Fibroblast of lung (primary cell): ENCODE measurements around the gene GRSF1. TPM values are rescaled to one million over a fixed set of nuclear protein-coding genes. Genes with fewer than 3 reads are reported as not detected.

Source experiments
- DNase-seq, 2 donors: peaks; one replicate each; pipeline versions ENCODE4 v3.0.0 to v3.0.0-alpha.2; 2010; ENCODE audit warnings: low read depth in 2 of 2
- H2AFZ ChIP-seq: 2 replicates; pipeline ENCODE4 v1.5.1; 2012; ENCODE audit warnings: low read length, control low read depth, inconsistent platforms
- H3K27ac ChIP-seq: 2 replicates; pipeline ENCODE4 v1.5.1; 2011; ENCODE audit warnings: low read length, control low read depth; ENCODE audit not compliant: insufficient read depth
- H3K27me3 ChIP-seq: 2 replicates; pipeline ENCODE4 v1.5.1; 2011; ENCODE audit warnings: mild to moderate bottlenecking, low read length; ENCODE audit not compliant: control insufficient read depth, insufficient read depth
- H3K36me3 ChIP-seq: 2 replicates; pipeline ENCODE4 v1.5.1; 2011; ENCODE audit warnings: low read length; ENCODE audit not compliant: control insufficient read depth, insufficient read depth
- H3K4me1 ChIP-seq: 2 replicates; pipeline ENCODE4 v1.5.1; 2011; ENCODE audit warnings: low read length; ENCODE audit not compliant: control insufficient read depth, insufficient read depth; ENCODE audit errors: extremely low read depth
- H3K4me2 ChIP-seq: 2 replicates; pipeline ENCODE4 v1.5.1; 2011; ENCODE audit warnings: low read length, control low read depth; ENCODE audit not compliant: insufficient read depth; ENCODE audit errors: extremely low read depth
- H3K4me3 ChIP-seq, 4 experiments: fragments of 200-600 bp in 1 of 4; sonication (generic) in 1 of 4; replicated peaks in 1 of 4; 2 replicates each; pipeline ENCODE4 v1.5.1; 2011 to 2016; ENCODE audit warnings: low read length in 4 of 4, low read depth in 3 of 4, mild to moderate bottlenecking in 3 of 4, control low read depth in 2 of 4, inconsistent platforms in 1 of 4, mixed read lengths in 1 of 4; ENCODE audit not compliant: insufficient read depth in 1 of 4; ENCODE audit errors: control extremely low read depth in 1 of 4
- H3K79me2 ChIP-seq: 2 replicates; pipeline ENCODE4 v1.5.1; 2012; ENCODE audit warnings: mild to moderate bottlenecking, low read length, inconsistent platforms; ENCODE audit not compliant: control insufficient read depth, insufficient read depth
- H3K9ac ChIP-seq: 2 replicates; pipeline ENCODE4 v1.5.1; 2011; ENCODE audit warnings: mild to moderate bottlenecking, low read length, control low read depth; ENCODE audit not compliant: insufficient read depth
- H3K9me3 ChIP-seq: 2 replicates; pipeline ENCODE4 v1.5.1; 2012; ENCODE audit warnings: low read depth, low read length; ENCODE audit not compliant: control insufficient read depth, insufficient read depth
- H4K20me1 ChIP-seq: 2 replicates; pipeline ENCODE4 v1.5.1; 2011; ENCODE audit warnings: low read length; ENCODE audit not compliant: control insufficient read depth, insufficient read depth; ENCODE audit errors: extremely low read depth
- CTCF ChIP-seq, 2 donors: IDR thresholded peaks in 1 of 2; conservative IDR thresholded peaks in 1 of 2; 1 replicate in 1 of 2; 2 replicates in 1 of 2; pipeline ENCODE4 v1.5.1; 2011 to 2012; ENCODE audit warnings: low read length in 2 of 2, control low read depth in 1 of 2, inconsistent platforms in 1 of 2, low read depth in 1 of 2, mild to moderate bottlenecking in 1 of 2
- EZH2 ChIP-seq: IDR thresholded peaks from 2 replicates; pipeline ENCODE4 v1.5.1; 2012; ENCODE audit warnings: low read length, control low read depth, mild to moderate bottlenecking; ENCODE audit errors: missing control alignments
- polyA plus RNA-seq, 2 donors: library from polyadenylated mRNA; depleted of rRNA in 1 of 2; stranded (reverse) in 1 of 2; unstranded in 1 of 2; fragments of >200 nt; gene quantifications; 2 replicates each; pipeline ENCODE4 v1.2.1, GENCODE V29; 2011 to 2012; ENCODE audit warnings: missing spikeins in 1 of 2
- total RNA-seq: library from RNA; depleted of rRNA; stranded (reverse); fragments of >200 nt; gene quantifications from 2 replicates; pipeline ENCODE4 v1.2.1, GENCODE V29; 2014

Gene GRSF1
- total and polyA plus RNA-seq, 2 donors (not counting 1 experiment from before 2014, with no cell fraction given): 73.3 to 101 TPM

- no peak overlapping the region for H3K4me3 ChIP-seq
- H4K20me1 ChIP-seq: no peaks in the 10 kb centered on the region
- TF ChIP-seq CTCF (conservative IDR thresholded peaks at IDR 0.05 in 1 of 2, IDR thresholded peaks at IDR 0.05 in 1 of 2; ENCODE audit: low read depth in 1 of 2, low read length in 2 of 2): no peak
- TF ChIP-seq EZH2: no peak
- no peak overlapping the region for H3K4me2 ChIP-seq
- peaks cover 3% of the 10 kb centered on the region for H3K79me2 ChIP-seq
- H3K27ac ChIP-seq: no peak overlapping the region
- H3K4me1 ChIP-seq: no peaks in the 10 kb centered on the region
- no peak for DNase-seq
- H2AFZ ChIP-seq: no peak overlapping the region
- H3K9ac ChIP-seq: no peak overlapping the region
- no peaks in the 10 kb centered on the region for H3K36me3 ChIP-seq
- H3K27me3 ChIP-seq: no peaks in the 10 kb centered on the region
- H3K9me3 ChIP-seq: no peaks in the 10 kb centered on the region
Measured at GRCh38 chr4:70844180-70844579, 4.5 kb upstream of the GRSF1 start.

DNA sequence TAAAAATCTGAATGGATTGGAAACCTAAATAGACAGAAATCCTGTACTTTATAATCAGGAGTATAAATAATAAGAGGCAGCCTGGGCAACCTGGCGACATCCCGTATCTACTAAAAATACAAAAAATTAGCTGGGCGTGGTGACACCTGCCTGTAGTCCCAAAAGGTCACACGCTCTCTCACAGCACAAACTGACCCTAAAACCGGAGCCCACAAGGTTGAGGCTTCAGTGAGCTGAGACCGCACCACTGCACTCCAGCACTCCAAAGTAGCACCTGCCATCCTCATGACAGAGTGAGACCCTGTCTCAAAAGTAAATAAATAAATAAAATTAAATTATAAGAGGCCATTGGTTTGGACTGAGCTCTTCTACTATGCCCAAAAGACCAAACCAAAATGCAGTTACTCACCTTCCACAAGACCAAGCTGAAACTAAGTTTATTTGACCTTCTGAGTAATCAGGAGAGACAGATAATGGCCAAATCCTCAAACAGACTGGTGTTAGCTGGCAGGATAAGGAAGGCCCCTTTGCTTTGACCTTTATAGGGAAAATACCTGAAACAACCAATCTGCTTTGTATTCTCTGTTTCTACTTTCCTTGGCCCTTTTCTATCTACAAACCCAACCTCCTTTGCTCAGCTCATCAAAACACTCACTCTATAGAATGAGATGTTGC lies 3.2 kb upstream of the GRSF1 start:
- no peaks in the 10 kb centered on the region for H3K27me3 ChIP-seq
- no peak for DNase-seq

GRCh38 chr4:70841951-70842350 lies 2.3 kb upstream of the GRSF1 start:
- Histone ChIP-seq H3K9me3 (no peaks in the 10 kb centered on the region), H3K4me2 (no peak overlapping the region), H3K9ac (no peak overlapping the region), H2AFZ (no peak overlapping the region), H3K27me3 (no peaks in the 10 kb centered on the region), H3K4me1 (no peaks in the 10 kb centered on the region), H4K20me1 (no peaks in the 10 kb centered on the region), H3K36me3 (no peaks in the 10 kb centered on the region), H3K79me2 (peaks cover 24% of the 10 kb centered on the region), H3K27ac (no peak overlapping the region), H3K4me3 (no peak overlapping the region)
- no peak for TF ChIP-seq EZH2
- no peak for TF ChIP-seq CTCF (conservative IDR thresholded peaks at IDR 0.05 in 1 of 2, IDR thresholded peaks at IDR 0.05 in 1 of 2; ENCODE audit: low read depth in 1 of 2, low read length in 2 of 2)
- DNase-seq: no peak

More for the DNA sequence above, 3.2 kb upstream of the GRSF1 start:
- H3K79me2 ChIP-seq: peaks cover 15% of the 10 kb centered on the region
- no peak overlapping the region for H3K4me2 ChIP-seq
- H2AFZ ChIP-seq: no peak overlapping the region
- TF ChIP-seq EZH2 (no peak), CTCF (conservative IDR thresholded peaks at IDR 0.05 in 1 of 2, IDR thresholded peaks at IDR 0.05 in 1 of 2; ENCODE audit: low read depth in 1 of 2, low read length in 2 of 2) (no peak)
- H3K27ac ChIP-seq: no peak overlapping the region
- no peak overlapping the region for H3K4me3 ChIP-seq
- H3K9ac ChIP-seq: no peak overlapping the region
- H4K20me1 ChIP-seq: no peaks in the 10 kb centered on the region
- no peaks in the 10 kb centered on the region for H3K4me1 ChIP-seq
- no peaks in the 10 kb centered on the region for H3K9me3 ChIP-seq
- no peaks in the 10 kb centered on the region for H3K36me3 ChIP-seq
